Urothelium cell line (cell line): Measurements from ENCODE around the gene TTC7B.

ENCODE experiments used
- DNase-seq: peaks from one replicate; pipeline ENCODE4 v3.0.0; 2011; ENCODE audit warnings: low spot score, mixed read lengths
- FAIRE-seq: peaks from 2 replicates; lab custom pipeline; 2011; peaks lifted over from hg19 to GRCh38; lab: Jason Lieb, UNC

Gene TTC7B

GRCh38 chr14:90583427-90583826 is 232.8 kb downstream of the TTC7B start:
- DNase-seq = no peak
- no peak for FAIRE-seq

GRCh38 chr14:90582166-90582565 is 234.1 kb downstream of the TTC7B start:
- DNase-seq = no peak
- FAIRE-seq = no peak

GRCh38 chr14:90581745-90582144 is 234.5 kb downstream of the TTC7B start:
- DNase-seq (no peak), FAIRE-seq (no peak)

- DNase-seq = no peak
- FAIRE-seq = no peak
These were observed 235.6 kb downstream of the TTC7B start for GRCh38 chr14:90580377-90581335.

- DNase-seq (no peak), FAIRE-seq (no peak)
These were observed 236.4 kb downstream of the TTC7B start for GRCh38 chr14:90579816-90580215.

- DNase-seq (no peak), FAIRE-seq (no peak)
These were observed 237.1 kb downstream of the TTC7B start for GRCh38 chr14:90579088-90579487.

- no peak for DNase-seq
- FAIRE-seq = no peak
These were observed 237.8 kb downstream of the TTC7B start for GRCh38 chr14:90578283-90578985.

GRCh38 chr14:90577661-90578282 is 238.5 kb downstream of the TTC7B start:
- DNase-seq = no peak
- FAIRE-seq = no peak

GRCh38 chr14:90576981-90577660 is 239.1 kb downstream of the TTC7B start:
- DNase-seq (peak; percentile 7), FAIRE-seq (no peak)

GRCh38 chr14:90576581-90576980 is 239.6 kb downstream of the TTC7B start:
- FAIRE-seq = no peak
- no peak for DNase-seq

- DNase-seq = no peak
- no peak for FAIRE-seq
These were observed 240.4 kb downstream of the TTC7B start for GRCh38 chr14:90575781-90576180.

GRCh38 chr14:90575336-90575735 is 240.9 kb downstream of the TTC7B start:
- DNase-seq (no peak), FAIRE-seq (no peak)

GRCh38 chr14:90574188-90575131 is 241.8 kb downstream of the TTC7B start:
- DNase-seq = no peak
- no peak for FAIRE-seq

GRCh38 chr14:90573385-90574105 is 242.7 kb downstream of the TTC7B start:
- FAIRE-seq (no peak), DNase-seq (no peak)

- DNase-seq = no peak
- FAIRE-seq = no peak
These were observed 243.6 kb downstream of the TTC7B start for GRCh38 chr14:90572441-90573150.

- DNase-seq = no peak
- FAIRE-seq = no peak
These were observed 244.9 kb downstream of the TTC7B start for GRCh38 chr14:90571149-90571947.

GRCh38 chr14:90570461-90570860 is 245.8 kb downstream of the TTC7B start:
- no peak for FAIRE-seq

More at GRCh38 chr14:90570461-90570860, 245.8 kb downstream of the TTC7B start:
- DNase-seq = no peak
